Ovary (tissue), 3 donors: ENCODE results near the gene SLC9A7.

ENCODE experiments used
- CTCF ChIP-seq, 3 donors: fragments of 450-650 bp in 2 of 3; fragments of 200-600 bp in 1 of 3; IDR thresholded peaks; one replicate each; pipeline versions ENCODE4 v1.5.1 to v1.8.0; 2016 to 2022; ENCODE audit warnings: antibody characterized with exemption in 3 of 3, mild to moderate bottlenecking in 1 of 3
- POLR2A ChIP-seq: fragments of 450-650 bp; IDR thresholded peaks from one replicate; pipeline ENCODE4 v1.6.1; 2017; ENCODE audit warnings: antibody characterized with exemption, mild to moderate bottlenecking, moderate library complexity
- donor health status: DM: no; HTN: no; CAD: no.

DNA sequence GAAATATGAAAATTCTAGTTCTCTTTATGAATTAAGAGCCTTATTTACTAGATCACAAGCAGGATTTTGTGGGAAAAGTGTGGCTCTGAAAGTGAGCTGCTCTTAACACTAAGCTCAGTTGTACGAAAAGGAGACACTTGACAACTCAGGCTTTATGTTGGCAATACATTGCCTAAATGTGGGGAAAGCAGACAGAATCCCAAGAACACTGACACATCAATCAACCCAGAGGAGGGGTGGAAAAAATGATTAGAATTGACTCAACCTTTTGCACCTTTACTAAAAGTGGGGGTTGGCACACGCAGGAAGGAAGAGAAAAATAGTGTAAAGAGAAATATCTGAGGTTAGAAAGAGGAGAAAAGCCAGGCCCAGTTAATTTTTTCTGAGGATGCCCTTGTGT lies 123.7 kb downstream of the SLC9A7 start:
- TF ChIP-seq CTCF (IDR thresholded peaks at IDR 0.05) (no peak), POLR2A (no peak)
